Peyer's patch (tissue), 4 donors: ENCODE results near the gene CAMKK1.

ENCODE experiments used
- POLR2A ChIP-seq, 2 donors: fragments of 450-650 bp; IDR thresholded peaks; one replicate each; pipeline ENCODE4 v1.5.1; 2017; ENCODE audit warnings: antibody characterized with exemption in 2 of 2, mild to moderate bottlenecking in 2 of 2, moderate library complexity in 2 of 2
- TF ChIP-seq, protein P1 (sequence below), 6 experiments: fragments of 450-650 bp in 4 of 6; fragments of 200-600 bp in 2 of 6; sonication (generic) in 1 of 6; IDR thresholded peaks; one replicate each; pipeline ENCODE4 v1.5.1; 2017 to 2019; ENCODE audit warnings: antibody characterized with exemption in 6 of 6, mild to moderate bottlenecking in 3 of 6, moderate library complexity in 1 of 6

DNA sequence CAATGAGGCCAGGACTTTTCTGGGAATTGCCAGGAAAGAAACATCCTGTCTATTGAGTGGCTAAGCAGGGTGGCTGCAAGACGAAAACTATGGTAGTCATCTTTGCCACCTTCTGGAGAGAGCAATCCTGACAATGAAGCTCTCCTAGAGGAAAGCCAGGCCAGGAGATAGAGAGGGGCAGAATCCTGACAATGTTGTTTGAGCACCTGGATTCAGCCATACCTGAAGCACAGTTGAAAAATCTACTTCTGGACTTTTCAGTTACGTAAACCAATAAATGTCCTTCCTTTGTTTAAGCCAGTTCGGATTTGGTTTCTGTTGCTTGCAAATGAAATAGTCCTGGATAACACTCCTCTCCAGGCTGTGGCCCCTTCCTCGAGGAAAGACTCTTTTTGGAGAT lies 14.0 kb upstream of the CAMKK1 start:
- TF ChIP-seq POLR2A (IDR thresholded peaks at IDR 0.05), result no peak
- TF ChIP-seq, protein P1, sequence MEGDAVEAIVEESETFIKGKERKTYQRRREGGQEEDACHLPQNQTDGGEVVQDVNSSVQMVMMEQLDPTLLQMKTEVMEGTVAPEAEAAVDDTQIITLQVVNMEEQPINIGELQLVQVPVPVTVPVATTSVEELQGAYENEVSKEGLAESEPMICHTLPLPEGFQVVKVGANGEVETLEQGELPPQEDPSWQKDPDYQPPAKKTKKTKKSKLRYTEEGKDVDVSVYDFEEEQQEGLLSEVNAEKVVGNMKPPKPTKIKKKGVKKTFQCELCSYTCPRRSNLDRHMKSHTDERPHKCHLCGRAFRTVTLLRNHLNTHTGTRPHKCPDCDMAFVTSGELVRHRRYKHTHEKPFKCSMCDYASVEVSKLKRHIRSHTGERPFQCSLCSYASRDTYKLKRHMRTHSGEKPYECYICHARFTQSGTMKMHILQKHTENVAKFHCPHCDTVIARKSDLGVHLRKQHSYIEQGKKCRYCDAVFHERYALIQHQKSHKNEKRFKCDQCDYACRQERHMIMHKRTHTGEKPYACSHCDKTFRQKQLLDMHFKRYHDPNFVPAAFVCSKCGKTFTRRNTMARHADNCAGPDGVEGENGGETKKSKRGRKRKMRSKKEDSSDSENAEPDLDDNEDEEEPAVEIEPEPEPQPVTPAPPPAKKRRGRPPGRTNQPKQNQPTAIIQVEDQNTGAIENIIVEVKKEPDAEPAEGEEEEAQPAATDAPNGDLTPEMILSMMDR (IDR thresholded peaks at IDR 0.05), result no peak
